IPS-NIHi7 (cell line): ENCODE results near the gene PHETA2.

ENCODE experiments used
- DNase-seq: peaks from one replicate; pipeline ENCODE4 v3.0.0; 2012; ENCODE audit warnings: mixed read lengths; ENCODE audit errors: extremely low spot score

Gene PHETA2, protein sequence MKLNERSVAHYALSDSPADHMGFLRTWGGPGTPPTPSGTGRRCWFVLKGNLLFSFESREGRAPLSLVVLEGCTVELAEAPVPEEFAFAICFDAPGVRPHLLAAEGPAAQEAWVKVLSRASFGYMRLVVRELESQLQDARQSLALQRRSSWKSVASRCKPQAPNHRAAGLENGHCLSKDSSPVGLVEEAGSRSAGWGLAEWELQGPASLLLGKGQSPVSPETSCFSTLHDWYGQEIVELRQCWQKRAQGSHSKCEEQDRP

GRCh38 chr22:42074132-42074811 lies at the start of gene PHETA2:
Gene PHETA2 (plus strand): TSS chr22:42074248. CDS start chr22:42077294, 3,046 bp downstream.
- peak; percentile 48 for DNase-seq

GRCh38 chr22:42025421-42025820 lies 48.6 kb upstream of the PHETA2 start:
- no peak for DNase-seq

- no peak for DNase-seq
Measured at GRCh38 chr22:42026705-42027104, 47.3 kb upstream of the PHETA2 start.

DNA sequence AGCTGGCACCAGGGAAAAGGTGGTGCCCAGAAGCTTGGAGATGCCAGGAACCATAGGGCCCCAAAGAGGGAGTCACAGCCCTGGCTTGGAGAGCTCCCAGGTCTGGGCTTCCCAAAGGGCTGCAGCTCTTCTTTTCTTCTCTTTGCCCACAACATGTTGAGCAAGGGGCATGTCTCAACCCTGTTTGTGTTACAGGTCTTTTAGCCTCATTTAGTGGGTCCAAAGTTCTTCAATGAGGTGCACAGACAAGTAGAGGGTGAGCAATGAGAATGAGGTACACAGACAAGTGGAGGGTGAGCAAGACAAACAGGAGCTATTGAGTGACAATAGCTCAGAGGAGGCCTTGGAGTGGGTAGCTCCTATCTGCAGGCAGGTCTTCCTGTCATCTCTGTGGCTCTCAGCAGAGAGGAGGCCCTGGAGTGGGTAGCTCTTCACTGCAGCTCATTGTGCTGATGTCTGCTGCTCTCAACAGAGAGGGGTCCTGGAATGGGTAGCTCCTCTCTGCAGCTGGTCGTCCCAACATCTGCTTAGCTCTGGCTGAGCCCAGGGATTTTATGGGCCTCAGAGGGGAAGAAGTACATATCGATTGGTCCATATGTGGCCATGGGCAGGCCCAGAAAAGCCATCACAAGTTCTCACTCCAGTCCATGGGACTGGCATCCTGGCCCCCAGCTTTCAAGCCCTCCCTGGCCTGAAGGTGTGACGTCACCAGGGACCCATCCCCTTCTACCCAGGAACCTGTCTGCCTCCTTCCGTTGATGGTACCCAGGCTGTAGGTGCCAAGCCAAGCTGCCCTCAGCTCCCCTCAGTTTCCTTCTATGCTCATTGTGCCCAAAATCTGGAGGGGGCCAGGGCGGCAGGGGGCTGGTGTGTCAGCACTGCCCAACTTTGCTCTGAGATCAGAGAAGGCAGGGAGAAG lies 40.5 kb upstream of the PHETA2 start:
- DNase-seq, result no peak

DNA sequence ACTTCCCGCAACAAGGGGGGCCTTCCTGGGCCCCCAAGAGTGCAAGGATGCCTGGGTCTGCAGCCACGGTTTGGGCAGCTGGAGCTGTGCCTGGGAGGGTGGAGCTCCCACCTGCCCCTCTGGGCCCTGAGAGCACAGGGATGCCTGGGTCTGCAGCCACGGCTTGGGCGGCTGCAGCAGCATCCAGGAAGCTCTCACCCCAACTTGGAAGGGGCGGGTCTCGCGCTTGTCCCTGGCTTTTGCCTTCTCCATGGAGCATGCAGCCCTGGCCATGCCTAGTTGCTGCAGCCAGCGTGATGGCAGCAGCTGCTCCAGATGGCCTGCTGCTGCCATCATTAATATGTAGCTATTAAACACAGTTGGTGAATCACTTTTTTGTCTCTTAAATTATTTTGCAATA lies 38.8 kb upstream of the PHETA2 start:
- DNase-seq, result no peak

DNA sequence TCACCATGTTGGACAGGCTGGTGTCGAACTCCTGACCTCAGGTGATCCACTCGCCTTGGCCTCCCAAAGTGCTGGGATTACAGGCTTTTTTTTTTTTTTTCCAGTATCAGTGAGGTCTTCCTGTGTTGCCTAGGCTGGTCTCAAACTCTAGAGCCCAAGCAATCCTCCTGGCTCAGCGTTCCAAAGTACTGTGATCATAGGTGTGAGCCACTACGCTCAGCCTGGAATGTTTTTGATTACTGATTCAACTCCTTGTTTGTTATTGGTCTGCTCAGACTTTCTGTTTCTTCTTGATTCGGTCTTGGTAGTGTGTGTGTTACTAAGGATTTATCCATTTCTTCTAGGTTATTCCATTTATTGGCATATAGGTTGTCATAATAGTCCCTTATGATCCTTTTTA lies 34.8 kb upstream of the PHETA2 start:
- DNase-seq, result no peak

DNA sequence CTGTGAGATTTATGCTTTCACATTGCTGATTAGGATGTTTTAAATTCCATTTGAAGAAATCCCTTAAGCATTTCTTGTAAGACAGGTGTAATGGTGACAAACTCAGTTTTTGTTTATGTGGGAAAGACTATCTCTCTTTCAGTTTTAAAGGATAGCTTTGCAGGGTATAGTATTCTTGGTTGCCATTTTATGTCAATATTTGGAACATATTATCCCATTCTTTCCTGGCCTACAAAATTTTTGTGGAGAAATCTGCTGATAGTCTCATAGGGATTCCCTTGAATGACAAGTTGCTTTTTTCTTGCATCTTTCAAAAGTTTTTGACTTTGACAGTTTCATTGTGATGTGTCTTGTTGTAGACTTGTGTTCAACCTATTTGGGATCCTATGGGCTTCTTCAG lies 32.3 kb upstream of the PHETA2 start:
- DNase-seq, result no peak

DNA sequence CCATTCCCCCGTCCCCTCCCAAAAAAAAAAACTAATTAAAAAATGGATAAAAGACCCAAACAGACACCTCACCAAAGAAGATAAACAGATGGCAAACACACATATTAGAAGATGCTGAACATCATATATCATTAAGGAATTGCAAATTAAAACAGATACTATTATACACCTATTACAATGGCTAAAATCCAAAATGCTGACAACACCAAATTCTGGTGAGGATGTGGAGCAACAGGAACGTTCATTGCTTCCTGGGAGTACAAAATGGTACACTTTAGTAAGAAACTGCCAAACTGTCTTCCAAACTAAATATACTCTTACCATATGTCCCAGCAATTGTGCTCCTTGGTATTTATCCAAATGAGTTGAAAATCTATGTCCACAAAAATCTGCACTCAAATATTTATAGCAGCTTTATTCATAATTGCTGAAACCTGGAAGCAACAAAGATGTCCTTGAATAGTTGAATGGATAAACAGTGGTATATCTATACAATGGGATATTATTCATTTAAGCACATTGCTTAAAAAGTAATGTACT lies 23.3 kb upstream of the PHETA2 start:
- no peak for DNase-seq

GRCh38 chr22:42052765-42053164 lies 21.3 kb upstream of the PHETA2 start:
- DNase-seq, result no peak

GRCh38 chr22:42056757-42057511 lies 17.1 kb upstream of the PHETA2 start:
- no peak for DNase-seq

GRCh38 chr22:42060489-42060888 lies 13.6 kb upstream of the PHETA2 start:
- no peak for DNase-seq

DNA sequence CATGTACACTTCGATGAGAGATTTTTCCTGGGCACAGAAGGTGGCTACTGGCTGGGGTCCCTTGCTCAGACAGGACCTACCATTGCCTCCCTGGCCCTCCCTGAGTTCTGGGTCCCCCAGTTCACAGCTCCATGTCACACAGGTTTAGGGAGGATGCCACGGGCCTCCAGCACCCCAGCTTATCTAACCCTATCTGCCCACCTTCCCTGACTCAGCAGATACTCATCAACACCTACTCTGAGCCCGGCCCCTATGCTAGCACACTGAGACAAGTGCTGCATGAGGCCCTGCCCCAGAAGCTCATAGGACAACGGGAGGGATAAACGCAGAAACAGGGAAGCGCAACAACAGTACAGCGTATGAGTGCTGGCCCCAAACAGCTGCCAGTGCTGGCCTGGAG lies 13.0 kb upstream of the PHETA2 start:
- DNase-seq, result no peak

GRCh38 chr22:42062506-42063170 lies 11.4 kb upstream of the PHETA2 start:
- DNase-seq, result no peak

DNA sequence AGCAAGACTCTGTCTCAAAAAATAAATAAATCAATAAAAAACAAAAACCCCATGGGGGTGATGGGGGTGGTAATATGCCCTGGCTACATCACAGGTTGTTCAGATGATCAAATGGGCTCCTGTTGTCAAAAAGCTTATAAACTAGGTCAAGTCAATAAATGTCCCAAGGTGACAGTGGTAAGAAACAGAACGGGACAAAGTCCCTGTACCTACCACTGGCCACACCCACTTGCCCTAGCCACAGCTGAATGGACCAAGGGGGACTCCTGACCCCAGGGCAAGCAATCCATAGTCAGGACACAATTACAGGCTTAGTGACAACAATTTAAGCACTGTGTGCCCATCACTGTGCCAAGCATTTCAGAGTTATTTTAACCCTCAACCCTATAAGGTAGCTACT lies 9.4 kb upstream of the PHETA2 start:
- DNase-seq, result no peak

- peak; percentile 55 for DNase-seq
Measured at GRCh38 chr22:42065438-42066125, 8.5 kb upstream of the PHETA2 start.

DNA sequence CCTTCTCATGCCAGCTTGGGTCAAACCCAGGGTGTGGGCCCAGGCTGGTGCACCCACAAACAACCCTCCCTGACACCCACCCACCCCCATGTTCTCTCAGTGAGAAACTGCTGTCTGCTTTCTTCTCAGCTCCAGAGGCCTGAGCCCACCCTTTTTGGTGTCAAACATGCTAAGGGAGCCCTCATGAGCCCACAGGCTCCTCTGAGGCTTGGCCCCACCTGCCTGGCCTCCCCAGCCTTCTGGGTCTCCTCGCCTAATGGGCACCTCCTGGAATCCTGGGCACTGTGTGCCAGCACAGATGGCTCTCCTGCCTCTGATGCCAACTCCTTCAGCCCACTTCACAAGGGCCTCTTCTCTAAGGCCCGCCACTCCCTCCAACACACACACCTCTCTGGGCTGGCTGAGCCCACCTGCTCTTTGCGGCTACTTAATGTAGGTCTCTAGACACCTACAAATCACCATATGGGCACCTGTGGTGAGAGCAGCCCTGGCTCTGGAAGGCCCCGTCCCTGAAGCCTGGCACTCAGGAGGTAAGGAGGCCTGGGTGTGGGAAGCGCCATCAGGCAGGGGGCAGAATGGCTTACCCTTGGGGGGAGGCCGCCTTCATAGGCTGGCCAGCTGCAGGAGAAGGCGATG lies 7.8 kb upstream of the PHETA2 start:
- DNase-seq, result no peak

DNA sequence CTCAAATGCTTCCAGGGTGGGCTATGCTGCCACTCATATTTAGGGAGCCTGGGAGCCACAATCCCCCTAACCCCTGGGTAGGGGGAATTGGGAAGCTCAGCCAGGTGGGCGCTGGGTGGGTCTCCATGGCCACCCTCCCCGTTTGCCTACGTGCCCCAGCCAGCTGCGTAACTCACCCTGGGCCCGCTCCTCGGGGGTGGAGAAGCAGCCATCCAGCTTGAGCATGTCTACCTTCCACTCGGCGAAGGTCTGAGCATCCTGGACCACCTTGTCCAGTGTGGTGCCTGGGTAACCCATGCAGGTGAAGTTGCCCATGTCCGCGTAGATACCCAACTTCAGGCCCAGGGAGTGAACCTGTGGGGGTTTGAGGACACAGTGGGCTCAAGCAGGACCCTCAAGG lies 7.1 kb upstream of the PHETA2 start:
- no peak for DNase-seq

- DNase-seq, result no peak
Measured at GRCh38 chr22:42067671-42068251, 6.3 kb upstream of the PHETA2 start.

- no peak for DNase-seq
Measured at GRCh38 chr22:42068291-42068690, 5.8 kb upstream of the PHETA2 start.
